D721Med (cell line): ENCODE results near the gene COX6B2.

Source experiments
- DNase-seq: peaks from one replicate; pipeline ENCODE4 v3.0.0; 2011; ENCODE audit warnings: low spot score; ENCODE audit not compliant: insufficient read length
- FAIRE-seq: peaks from 2 replicates; lab custom pipeline; 2011; peaks lifted over from hg19 to GRCh38; lab: Jason Lieb, UNC
- CTCF ChIP-seq: IDR thresholded peaks from 2 replicates; pipeline ENCODE4 v1.5.1; 2012; ENCODE audit warnings: mild to moderate bottlenecking, control low read depth; ENCODE audit not compliant: insufficient read depth; ENCODE audit errors: missing control alignments

COX6B2 gene

GRCh38 chr19:55350620-55351315 lies 3.8 kb downstream of the COX6B2 start:
- DNase-seq, result no peak
- no peak for FAIRE-seq
- no peak for TF ChIP-seq CTCF

DNA sequence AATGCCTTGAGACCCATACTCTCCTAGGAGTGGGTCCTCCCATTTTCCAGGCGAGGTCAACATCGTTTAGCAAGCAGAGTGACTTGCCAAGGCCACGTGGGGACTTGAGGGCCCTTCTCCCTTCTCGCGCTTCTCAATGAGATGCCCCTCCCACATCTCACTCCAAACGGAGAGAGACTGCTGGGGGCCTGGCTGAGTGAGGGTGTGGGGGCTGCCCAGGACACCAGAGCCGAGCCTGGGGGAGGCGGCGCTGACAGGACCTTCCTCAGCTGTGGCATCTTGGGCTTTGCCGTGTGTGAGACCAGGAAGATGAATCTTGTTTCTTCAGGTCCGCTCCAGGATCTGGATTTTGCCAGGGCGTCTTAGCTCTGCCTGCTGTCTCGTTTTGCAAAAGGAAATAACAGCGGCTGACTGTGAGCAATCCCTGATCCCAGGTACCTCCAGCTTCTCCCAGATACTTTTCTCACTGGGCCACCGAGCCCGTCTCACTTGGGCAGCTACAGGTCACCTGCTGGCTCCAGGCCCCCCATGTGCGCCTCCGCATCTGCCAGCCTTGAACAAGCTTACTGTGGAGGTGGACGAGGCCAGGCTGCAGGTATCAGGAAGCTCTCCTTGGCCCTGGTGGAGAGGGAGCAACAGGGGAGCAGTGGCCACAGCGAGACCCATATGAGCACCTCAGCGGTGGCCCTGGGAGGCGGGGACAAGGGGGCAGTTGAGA lies 6.0 kb downstream of the COX6B2 start:
- no peak for FAIRE-seq

DNA sequence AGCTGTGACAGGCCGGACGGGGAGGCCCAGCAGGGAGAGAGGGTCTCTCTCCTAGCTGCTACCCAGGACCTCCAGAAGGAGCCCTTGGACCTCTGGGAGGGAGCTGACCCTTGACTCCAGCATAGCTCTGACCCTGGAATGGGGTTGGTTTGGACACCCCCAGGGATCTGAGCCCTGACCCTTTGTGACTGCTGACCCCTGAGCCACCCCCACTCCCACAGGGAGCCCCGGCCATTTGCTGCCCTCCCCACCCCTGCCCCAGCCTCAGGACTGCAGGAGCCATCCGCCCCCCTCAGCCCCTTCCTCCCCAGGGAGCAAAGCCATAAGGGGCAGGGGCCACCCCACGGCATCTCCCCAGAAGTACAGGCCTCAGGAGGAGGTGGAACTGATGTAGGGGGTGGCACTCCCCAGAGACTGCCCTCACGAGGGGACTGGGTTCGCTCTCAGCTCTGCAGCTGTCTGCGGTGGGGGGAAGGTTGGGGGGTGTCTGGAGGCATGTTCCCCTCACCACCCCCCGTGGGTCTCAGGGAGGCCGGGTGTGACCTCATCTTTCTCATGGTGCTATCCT lies 7.0 kb downstream of the COX6B2 start:
- DNase-seq (no peak), FAIRE-seq (no peak)
- TF ChIP-seq CTCF, result no peak

More for the DNA sequence above, 6.0 kb downstream of the COX6B2 start:
- no peak for DNase-seq
- no peak for TF ChIP-seq CTCF

GRCh38 chr19:55346725-55347441 lies 7.6 kb downstream of the COX6B2 start:
- DNase-seq, result no peak
- no peak for TF ChIP-seq CTCF

DNA sequence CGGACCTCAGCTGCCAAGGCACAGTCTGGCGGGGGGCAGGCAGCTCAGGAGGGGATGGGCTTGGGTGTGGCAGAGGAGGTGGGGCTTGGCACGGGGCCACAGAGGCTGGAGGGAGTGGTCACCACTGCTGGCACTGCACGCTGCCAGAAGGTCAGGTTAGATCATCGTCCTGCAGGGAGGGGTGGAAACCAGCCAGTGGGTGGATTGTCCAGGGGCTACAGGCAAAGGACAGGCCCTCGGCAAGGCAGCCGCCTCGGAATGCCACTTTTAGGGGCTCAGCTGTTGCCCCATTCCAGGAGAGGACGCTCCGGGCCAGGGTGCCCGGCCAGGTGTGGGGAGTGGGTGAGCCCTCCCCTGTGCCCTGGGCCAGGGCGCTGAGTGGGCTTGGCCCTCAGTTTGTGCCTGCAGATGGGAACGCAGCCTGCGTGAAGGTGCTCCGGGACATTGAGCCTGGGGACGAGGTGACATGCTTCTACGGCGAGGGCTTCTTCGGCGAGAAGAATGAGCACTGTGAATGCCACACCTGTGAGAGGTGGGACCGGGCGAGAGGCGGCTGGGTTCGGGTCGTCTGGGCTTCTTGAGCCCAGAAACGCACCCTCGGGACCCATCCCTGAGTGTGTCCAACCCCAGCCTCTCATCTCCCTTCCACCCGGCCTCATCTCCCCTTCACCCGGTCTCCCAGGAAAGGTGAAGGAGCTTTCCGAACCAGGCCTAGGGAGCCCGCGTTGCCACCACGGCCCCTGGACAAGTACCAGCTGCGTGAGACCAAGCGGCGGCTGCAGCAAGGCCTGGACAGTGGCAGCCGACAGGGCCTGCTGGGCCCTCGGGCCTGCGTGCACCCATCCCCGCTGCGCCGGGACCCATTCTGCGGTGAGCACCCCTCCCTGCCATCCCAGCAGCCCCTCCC lies 8.4 kb downstream of the COX6B2 start:
- DNase-seq (no peak), FAIRE-seq (no peak)
- TF ChIP-seq CTCF, result no peak

More at GRCh38 chr19:55346725-55347441, 7.6 kb downstream of the COX6B2 start:
- no peak for FAIRE-seq

DNA sequence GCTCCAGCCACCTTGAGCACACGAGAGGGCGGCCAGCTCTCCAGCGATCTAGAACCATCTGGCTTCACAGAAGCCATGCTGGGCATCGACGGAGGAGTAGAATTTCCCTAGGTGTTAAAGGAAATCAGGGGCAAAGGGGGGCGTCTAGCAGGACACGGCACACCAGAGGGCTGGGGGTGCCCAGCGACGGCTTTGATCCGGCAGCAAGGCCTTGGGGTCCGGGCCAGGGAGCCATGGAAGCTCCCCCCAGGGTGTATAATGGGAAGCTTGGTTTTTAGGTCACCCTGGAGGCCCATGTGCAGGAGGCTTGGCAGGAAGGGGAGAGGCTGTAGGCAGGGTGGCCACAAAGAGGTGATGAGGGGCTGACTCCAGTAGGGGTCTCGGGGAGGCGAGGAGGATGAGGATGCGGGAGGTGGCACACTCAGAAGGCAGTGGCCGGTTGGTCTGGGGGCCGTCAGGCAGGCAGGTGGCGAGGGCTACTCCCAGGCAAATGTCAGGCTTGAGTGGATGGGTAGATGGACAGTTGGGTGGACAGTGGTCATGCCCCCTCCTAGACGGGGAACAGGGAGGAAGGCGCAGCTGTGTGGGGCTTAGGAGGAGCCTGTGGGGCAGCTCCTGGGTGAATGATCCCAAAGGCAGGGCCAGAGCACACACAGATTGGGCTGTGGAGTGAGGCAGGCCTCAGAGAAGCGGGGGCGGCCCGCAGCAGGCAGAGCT lies 9.3 kb downstream of the COX6B2 start:
- TF ChIP-seq CTCF, result no peak
- FAIRE-seq (no peak), DNase-seq (no peak)
